Small intestine (tissue), 7 donors: ENCODE measurements around the gene PLB1. TPM values are rescaled to one million over a fixed set of nuclear protein-coding genes. Genes with fewer than 3 reads are reported as not detected.

Experiments used
- DNase-seq, 2 donors: peaks; one replicate each; pipeline versions ENCODE4 v3.0.0 to v3.0.0-alpha.2; 2013
- FAIRE-seq: peaks from 2 replicates; lab custom pipeline; 2012; peaks lifted over from hg19 to GRCh38; lab: Jason Lieb, UNC
- H3K27ac ChIP-seq, 3 donors: one replicate each; pipeline ENCODE4 v1.5.1; 2013; ENCODE audit warnings: low read length in 2 of 3, mild to moderate bottlenecking in 2 of 3, control low read depth in 1 of 3, inconsistent platforms in 1 of 3, low read depth in 1 of 3, moderate library complexity in 1 of 3
- H3K27me3 ChIP-seq, 3 donors: one replicate each; pipeline ENCODE4 v1.6.1; 2013; ENCODE audit warnings: low read length in 3 of 3, inconsistent platforms in 1 of 3; ENCODE audit not compliant: control insufficient read depth in 3 of 3, insufficient read depth in 3 of 3
- H3K36me3 ChIP-seq, 3 donors: one replicate each; pipeline ENCODE4 v1.6.1; 2013; ENCODE audit warnings: low read length in 3 of 3, inconsistent platforms in 1 of 3, low read depth in 1 of 3, mild to moderate bottlenecking in 1 of 3, moderate library complexity in 1 of 3; ENCODE audit not compliant: control insufficient read depth in 3 of 3, insufficient read depth in 2 of 3
- H3K4me1 ChIP-seq, 3 donors: one replicate each; pipeline ENCODE4 v1.6.1; 2013; ENCODE audit warnings: low read length in 2 of 3, inconsistent platforms in 1 of 3, low read depth in 1 of 3, mild to moderate bottlenecking in 1 of 3, moderate library complexity in 1 of 3; ENCODE audit not compliant: control insufficient read depth in 3 of 3, insufficient read depth in 2 of 3
- H3K4me3 ChIP-seq, 3 donors: one replicate each; pipeline ENCODE4 v1.5.1; 2013; ENCODE audit warnings: low read length in 3 of 3, control low read depth in 1 of 3, inconsistent platforms in 1 of 3, low read depth in 1 of 3, mild to moderate bottlenecking in 1 of 3, moderate library complexity in 1 of 3
- H3K9me3 ChIP-seq, 2 donors: one replicate each; pipeline ENCODE4 v1.6.1; 2013; ENCODE audit warnings: low read depth in 1 of 2, low read length in 1 of 2; ENCODE audit not compliant: control insufficient read depth in 2 of 2, insufficient read depth in 1 of 2
- WGBS, 3 donors: extraction: QIAGEN DNeasy Blood & Tissue Kit; methylation state at CpG; one replicate each; pipeline ENCODE4 v1.1.7; 2013; 5-methylcytosine and 5-hydroxymethylcytosine counted together
- polyA plus RNA-seq, 4 donors: library from polyadenylated mRNA; stranded (reverse) in 3 of 4; unstranded in 1 of 4; fragments of 200-250 nt in 3 of 4; fragments of 120-200 nt in 1 of 4; gene quantifications; one replicate each; pipeline versions ENCODE4 v1.2.1 to v1.2.3, GENCODE V29; 2013
- donor health status: healthy with polysubstance abuse.
- donor health status: control.
- donor health status: control.
- donor health status: Bipolar disorder and iron deficiency.
- donor health status: healthy.

Gene PLB1
- polyA plus RNA-seq, 4 donors = 0.45 to 125 (median 1.1) TPM

DNA sequence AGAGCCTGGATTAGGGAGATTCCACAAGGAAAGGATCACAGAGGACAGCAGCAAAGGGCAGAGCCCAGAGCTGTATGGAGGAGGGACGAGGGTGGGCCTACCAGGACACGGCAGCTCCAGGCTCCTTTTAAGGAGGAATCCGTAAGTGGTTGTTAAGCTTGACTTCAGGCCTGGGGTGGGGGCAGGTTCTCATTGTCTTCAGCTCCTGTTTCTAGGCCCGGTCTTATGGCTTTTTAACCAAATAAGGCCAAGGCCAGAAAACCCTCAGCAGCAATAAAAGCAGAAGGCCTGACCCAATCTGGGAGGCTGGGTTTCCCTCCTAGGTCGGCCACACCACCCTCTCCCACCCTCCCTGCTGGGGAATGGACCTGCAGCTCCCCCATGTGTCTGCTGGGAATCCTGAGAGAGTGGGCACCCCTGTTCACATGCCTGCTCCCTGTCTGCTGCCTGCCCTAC lies 111.2 kb downstream of the PLB1 start:
- no peak overlapping the region for H3K4me3 ChIP-seq
- FAIRE-seq = no peak
- peak in 1 of 2 donors; percentile 11 for DNase-seq
- H3K4me1 ChIP-seq = no peaks in the 10 kb centered on the region
- H3K9me3 ChIP-seq = no peaks in the 10 kb centered on the region
- no peaks in the 10 kb centered on the region for H3K27me3 ChIP-seq
- H3K36me3 ChIP-seq = peaks cover 0 to 2% (median 0%) of the 10 kb centered on the region in 3 donors
- WGBS, 3 donors = 62 to 76% (median 66%) methylated on average over 5 of the region's 5 CpGs
- peak overlapping the region in 2 of 3 donors; percentile 16 to 64 for H3K27ac ChIP-seq

DNA sequence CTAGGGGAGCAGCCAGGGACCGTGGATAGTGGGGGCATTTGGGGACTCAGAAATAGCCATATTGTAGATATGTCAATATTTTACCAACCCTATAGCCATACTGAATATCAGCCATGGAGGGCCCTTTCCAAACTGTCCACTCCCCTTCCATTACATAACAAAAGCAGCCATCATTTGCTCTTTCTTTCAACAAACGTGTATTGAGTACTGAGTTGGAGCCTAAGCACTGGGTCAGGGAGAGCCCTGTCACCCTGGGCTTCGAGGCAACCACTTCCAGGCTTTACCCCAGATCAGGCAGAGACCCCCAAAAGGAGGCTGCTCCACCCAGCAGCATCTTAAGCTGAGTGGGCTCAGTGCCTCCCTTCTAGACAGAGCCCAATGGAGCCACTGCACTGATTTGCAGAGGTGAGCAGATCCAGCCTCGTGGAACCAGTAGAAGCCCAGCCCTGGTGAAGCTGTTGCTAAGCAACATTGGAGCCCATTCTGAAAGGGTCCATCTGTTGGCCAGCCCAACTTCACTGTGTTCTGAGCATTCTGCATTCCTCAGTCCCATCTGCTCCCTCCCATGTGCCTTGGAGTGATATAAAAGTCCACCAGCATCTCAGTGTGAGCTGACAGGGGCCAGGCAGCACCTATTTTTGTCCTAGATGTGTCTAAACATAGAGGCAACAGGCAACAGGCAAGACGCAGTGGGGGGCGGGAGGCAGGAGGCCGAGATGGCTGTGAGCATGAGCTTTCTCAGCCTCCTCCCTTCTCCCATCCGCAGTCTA lies 112.1 kb downstream of the PLB1 start:
- H3K27ac ChIP-seq = peak overlapping the region in 2 of 3 donors; percentile 10 to 64
- peaks cover 0 to 2% (median 0%) of the 10 kb centered on the region in 3 donors for H3K36me3 ChIP-seq
- FAIRE-seq (no peak), DNase-seq (no peak)
- H3K4me3 ChIP-seq = no peak overlapping the region
- H3K27me3 ChIP-seq = no peaks in the 10 kb centered on the region
- H3K9me3 ChIP-seq = no peaks in the 10 kb centered on the region
- WGBS, 3 donors = 82 to 88% (median 84%) methylated on average over 8 of the region's 8 CpGs
- no peaks in the 10 kb centered on the region for H3K4me1 ChIP-seq

DNA sequence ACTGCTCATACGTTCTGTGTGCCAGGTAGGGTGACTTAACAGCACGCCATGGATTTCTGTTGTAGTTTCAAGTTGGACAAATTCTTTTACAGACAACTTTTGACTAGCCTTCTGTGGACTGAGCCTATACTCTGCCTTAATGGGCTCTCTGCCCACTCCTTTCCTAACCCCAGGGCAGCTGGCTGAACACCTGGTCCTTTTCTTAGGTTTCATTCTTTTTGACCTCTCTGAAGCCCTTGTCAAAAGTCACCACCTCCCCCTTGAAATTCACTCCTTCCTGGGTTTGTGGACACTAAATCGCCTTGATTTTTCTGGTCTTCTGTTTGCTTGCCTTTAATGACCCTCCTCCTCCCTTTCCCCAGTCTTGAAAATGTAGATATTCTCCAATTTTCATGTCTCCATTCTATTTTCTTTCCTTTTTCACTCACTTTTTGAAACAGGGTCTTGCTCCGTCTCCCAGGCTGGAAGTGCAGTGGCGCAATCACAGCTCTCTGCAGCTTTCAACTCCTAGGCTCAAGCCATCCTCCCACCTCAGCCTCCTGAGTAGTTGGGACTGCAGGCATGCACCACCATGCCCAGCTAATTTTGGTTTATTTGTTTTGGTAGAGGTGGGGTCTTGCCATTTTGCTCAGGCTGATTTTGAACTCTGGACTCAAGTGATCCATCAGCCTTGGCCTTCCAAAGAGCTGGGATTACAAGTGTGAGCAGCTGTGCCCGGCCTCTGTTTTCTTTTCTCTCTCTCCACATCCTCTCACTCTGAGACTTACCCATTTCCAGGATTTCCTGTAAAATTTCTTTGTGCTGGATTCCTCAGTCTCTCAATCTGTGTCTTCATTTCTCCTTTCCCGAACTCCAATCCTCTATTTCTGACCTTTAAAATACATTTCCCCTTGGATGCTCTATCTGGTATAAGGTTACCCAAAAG lies 112.9 kb downstream of the PLB1 start:
- peaks cover 0 to 2% (median 0%) of the 10 kb centered on the region in 3 donors for H3K36me3 ChIP-seq
- H3K4me1 ChIP-seq = no peaks in the 10 kb centered on the region
- H3K9me3 ChIP-seq = no peaks in the 10 kb centered on the region
- DNase-seq (no peak), FAIRE-seq (no peak)
- no peaks in the 10 kb centered on the region for H3K27me3 ChIP-seq
- WGBS, 3 donors = 90 to 92% (median 90%) methylated on average over 7 of the region's 7 CpGs
- H3K27ac ChIP-seq = no peak overlapping the region
- no peak overlapping the region for H3K4me3 ChIP-seq

DNA sequence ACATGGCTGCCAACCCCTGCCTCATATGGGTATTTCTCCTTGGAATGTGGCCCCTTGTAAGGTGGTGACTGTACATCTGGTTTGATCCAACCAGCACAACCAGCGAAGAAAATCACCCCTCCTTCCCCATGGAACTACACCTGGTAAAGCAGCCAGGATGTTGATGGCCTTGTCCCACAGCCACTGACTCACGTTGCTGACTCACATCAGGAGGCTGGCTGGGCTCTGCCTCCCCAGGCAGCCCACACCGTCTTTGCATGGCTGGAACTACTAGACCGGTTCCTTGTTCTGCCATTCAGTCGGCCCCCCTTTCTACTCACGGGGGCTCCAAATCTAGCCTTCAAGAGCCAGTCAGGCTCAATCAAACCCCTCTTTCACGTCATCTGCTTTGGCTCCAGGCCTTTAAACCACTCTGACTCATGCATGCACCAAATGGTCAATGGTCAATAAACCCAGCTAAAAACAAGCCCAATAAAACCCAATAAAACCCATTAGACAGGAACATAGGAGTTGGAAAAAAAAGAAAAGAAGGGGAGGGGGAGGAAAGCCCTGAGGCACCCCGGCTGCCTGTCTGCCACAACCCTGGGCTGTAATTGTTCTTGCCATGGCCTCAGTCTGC lies 114.8 kb downstream of the PLB1 start:
- Histone ChIP-seq H3K4me3 (no peak overlapping the region), H3K9me3 (no peaks in the 10 kb centered on the region), H3K27me3 (no peaks in the 10 kb centered on the region), H3K27ac (peak overlapping the region in 1 of 3 donors; percentile 40), H3K4me1 (no peaks in the 10 kb centered on the region), H3K36me3 (peaks cover 0 to 2% (median 0%) of the 10 kb centered on the region in 3 donors)
- 63 to 72% (median 67%) methylated on average over 8 of the region's 8 CpGs for WGBS, 3 donors
- FAIRE-seq (no peak), DNase-seq (peak in 1 of 2 donors; percentile 33)

DNA sequence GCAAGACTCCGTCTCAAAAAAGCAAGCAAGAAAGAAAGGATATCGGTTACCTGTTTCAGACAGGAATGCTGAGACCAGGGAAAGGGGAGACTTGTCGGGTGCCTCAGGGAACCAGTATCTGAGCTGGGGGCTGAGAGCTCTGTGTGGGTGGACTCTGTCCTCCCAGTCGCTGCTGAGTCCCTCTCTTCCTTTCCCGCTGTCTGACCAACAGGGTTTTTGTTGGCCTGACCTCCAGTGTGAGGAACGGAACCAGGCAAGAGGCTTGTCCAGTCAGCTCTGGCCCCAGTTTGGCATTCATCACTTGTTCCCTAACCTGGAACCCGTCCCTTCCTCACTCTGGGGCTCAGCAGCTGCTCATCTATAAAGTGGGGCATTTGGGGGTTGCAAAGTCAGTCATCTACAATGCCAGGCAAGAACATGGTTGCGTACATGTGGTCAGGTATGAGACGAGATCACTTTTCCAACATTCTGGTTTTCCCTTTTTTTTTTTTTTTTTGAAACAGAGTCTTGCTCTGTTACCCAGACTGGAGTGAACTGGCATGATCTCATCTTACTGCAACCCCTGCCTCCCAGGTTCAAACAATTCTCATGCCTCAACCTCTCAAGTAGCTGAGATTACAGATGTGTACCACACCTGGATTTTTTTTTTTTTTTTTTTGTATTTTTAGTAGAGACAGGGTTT lies 116.4 kb downstream of the PLB1 start:
- no peak for DNase-seq

DNA sequence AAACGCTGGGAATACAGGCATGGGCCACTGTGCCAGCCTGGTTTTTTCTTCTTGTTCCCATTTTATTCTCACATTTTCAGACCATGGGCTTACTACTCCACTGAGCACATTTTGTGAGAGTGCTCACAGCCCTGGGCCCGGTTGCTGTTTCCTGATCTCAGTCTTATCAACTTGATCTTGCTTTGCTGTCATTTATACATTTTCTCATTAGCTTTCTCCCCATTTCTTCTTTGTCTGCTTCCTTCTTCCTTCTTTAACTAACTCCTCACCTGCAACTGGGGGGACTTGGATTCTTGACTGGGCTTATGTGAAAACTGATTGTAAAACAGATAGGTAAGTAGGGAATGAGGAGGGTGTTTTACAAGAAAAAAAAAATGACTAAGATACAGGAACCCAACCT lies 117.3 kb downstream of the PLB1 start:
- H3K4me1 ChIP-seq = no peaks in the 10 kb centered on the region
- no peaks in the 10 kb centered on the region for H3K9me3 ChIP-seq
- peaks cover 0 to 2% (median 0%) of the 10 kb centered on the region in 3 donors for H3K36me3 ChIP-seq
- no peaks in the 10 kb centered on the region for H3K27me3 ChIP-seq
- FAIRE-seq (no peak), DNase-seq (no peak)
- 60 to 78% (median 62%) methylated on average over 2 of the region's 2 CpGs for WGBS, 3 donors
- H3K27ac ChIP-seq = peak overlapping the region in 1 of 3 donors; percentile 63
- no peak overlapping the region for H3K4me3 ChIP-seq

More for the DNA sequence above, 116.4 kb downstream of the PLB1 start:
- Histone ChIP-seq H3K4me3 (no peak overlapping the region), H3K36me3 (peaks cover 0 to 2% (median 0%) of the 10 kb centered on the region in 3 donors), H3K27me3 (no peaks in the 10 kb centered on the region), H3K27ac (no peak overlapping the region), H3K9me3 (no peaks in the 10 kb centered on the region), H3K4me1 (no peaks in the 10 kb centered on the region)
- FAIRE-seq = no peak
- WGBS, 3 donors = 89 to 92% (median 91%) methylated on average over 9 of the region's 9 CpGs

DNA sequence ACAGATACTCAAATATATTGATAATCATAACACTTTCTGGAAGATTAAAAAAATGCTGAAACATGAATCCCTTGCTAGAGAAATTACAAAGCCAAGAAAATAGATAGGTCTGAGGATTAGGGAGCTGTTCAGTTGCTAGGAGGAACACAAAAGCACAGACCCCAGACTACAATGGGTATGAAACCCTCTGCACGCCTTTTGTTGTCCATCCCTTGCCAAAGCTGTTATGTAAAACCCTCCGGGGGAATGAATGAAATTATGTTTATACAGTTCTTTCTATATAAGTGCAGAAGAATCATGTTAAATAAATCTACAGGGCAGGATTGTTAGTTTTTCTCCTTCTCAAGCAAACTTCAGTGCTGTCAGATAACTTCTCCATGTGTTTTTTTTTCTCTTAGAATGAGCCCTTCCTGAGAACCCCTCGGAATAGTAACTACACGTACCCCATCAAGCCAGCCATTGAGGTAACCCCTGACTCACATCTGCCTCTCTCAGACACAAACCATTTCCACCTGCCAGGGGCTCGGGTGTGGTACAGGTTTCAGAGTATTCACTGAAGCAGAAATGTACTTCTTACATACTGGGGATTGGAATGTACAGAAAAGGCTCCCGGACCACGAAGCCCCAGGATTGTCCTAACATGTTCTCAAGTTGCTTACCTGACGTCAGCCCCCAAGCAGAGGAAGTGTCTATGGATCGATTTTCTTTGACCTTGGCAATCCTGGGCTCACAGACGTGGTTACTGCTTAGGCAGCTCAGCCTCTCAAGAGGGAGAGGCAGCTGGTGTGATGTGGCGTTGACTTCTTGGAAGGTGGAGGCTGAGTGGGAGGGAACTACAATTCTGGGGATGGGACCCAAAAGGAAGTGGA lies 118.0 kb downstream of the PLB1 start:
- FAIRE-seq = no peak
- Histone ChIP-seq H3K4me1 (no peaks in the 10 kb centered on the region), H3K9me3 (no peaks in the 10 kb centered on the region), H3K27ac (peak overlapping the region in 1 of 3 donors; percentile 69), H3K27me3 (no peaks in the 10 kb centered on the region), H3K36me3 (peaks cover 0 to 2% (median 0%) of the 10 kb centered on the region in 3 donors), H3K4me3 (no peak overlapping the region)
- WGBS, 3 donors = 68 to 72% (median 70%) methylated on average over 11 of the region's 11 CpGs
- DNase-seq = peak in 1 of 2 donors; percentile 41
